T-helper 9 cell (primary cell): ENCODE results near the gene MPO.

Experiments
- DNase-seq: peaks from one replicate; pipeline ENCODE4 v3.0.0-alpha.2; 2020

MPO gene

DNA sequence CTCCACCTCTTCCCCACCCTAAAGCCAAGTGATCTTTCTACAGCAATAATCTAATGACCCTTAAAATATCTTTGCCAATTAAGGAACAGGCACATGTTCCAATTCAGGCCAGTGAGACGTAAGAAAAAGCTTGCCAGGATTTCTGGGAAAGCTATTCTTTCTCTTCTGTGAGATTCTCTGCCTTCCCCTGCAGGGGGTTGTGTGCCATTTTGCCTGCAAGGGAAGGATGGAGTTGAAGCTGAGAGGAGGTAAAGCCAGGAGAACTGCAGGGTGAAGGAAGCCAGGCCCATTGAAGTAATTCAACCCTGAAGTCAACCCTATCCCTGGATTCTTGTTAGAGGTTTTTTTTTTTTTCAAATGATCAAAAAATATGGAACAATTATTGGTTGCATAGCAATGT lies 51.4 kb downstream of the MPO start:
- no peak for DNase-seq

DNA sequence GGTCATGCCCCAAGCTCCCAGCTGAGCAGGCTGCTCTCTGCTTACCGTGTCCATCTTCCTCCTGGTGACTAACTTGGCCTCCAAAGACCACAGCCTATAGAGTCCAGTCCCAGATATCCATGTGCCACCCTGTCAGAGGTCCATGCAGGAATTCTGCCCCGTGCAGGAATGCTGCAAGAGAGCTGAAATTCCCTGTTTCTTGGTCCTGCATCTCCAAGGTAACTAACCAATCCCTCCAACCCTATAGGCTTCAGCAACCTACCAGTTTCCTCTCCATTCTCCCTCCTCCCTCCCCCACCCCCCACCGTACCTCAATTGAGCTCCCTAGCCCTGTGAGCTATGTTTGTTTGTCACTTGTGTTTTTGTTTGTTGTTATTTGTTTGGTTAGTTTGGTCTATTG lies 52.1 kb downstream of the MPO start:
- no peak for DNase-seq

DNA sequence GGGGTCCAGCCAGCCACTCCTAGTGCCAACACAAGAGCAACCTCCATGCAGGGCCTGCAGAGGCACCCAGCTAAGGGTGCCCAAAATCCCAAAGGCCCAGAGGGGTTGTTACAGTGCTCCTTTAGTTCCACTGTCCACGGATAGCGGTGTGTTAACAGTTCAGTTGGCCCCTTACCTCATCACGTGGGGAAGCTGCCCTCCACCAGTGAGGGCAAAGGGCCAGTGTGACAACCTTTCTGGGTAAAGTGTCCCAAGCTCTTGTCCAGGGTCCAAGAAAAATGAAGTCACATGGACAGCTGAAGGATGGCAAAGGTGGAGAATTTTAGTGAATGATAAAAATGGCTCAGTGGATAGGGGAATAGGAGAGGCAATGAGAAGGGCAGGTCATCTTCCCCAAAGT lies 53.0 kb downstream of the MPO start:
- DNase-seq = no peak

DNA sequence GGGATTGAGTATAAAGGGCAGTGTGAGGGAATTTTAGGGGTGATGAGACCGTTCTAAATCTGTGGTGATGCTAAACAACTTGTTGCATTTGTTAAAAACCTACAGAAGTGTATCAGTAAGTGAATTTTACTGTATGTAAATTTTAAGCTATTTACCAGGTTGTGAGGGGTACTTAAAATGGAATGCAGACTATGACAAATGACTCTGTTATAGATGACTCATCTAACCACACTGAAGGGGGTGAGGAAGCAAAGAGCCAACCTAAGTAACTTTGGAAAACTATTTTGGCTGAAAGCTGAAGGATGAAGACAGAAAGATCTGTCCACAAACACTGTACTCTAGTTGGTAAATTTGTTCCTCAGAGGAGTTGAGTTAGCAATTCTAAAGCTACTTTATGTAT lies 56.4 kb downstream of the MPO start:
- no peak for DNase-seq
